H54 (cell line): ENCODE measurements around the gene OSBPL3.
"Not testable (repeated sequence)": the region's sequence is repeated elsewhere in the genome, so short reads cannot be mapped to it uniquely, and the experiment has no call there.

Experiments used
- DNase-seq: peaks from one replicate; pipeline ENCODE4 v3.0.0; 2011; ENCODE audit warnings: low spot score, mixed read lengths; ENCODE audit not compliant: insufficient read length
- FAIRE-seq: peaks from 3 replicates; lab custom pipeline; 2011; peaks lifted over from hg19 to GRCh38; lab: Jason Lieb, UNC
- POLR2A ChIP-seq: IDR thresholded peaks from 2 replicates; pipeline ENCODE4 v1.6.1; 2011; ENCODE audit warnings: low read depth, mild to moderate bottlenecking, low read length

Gene OSBPL3, protein sequence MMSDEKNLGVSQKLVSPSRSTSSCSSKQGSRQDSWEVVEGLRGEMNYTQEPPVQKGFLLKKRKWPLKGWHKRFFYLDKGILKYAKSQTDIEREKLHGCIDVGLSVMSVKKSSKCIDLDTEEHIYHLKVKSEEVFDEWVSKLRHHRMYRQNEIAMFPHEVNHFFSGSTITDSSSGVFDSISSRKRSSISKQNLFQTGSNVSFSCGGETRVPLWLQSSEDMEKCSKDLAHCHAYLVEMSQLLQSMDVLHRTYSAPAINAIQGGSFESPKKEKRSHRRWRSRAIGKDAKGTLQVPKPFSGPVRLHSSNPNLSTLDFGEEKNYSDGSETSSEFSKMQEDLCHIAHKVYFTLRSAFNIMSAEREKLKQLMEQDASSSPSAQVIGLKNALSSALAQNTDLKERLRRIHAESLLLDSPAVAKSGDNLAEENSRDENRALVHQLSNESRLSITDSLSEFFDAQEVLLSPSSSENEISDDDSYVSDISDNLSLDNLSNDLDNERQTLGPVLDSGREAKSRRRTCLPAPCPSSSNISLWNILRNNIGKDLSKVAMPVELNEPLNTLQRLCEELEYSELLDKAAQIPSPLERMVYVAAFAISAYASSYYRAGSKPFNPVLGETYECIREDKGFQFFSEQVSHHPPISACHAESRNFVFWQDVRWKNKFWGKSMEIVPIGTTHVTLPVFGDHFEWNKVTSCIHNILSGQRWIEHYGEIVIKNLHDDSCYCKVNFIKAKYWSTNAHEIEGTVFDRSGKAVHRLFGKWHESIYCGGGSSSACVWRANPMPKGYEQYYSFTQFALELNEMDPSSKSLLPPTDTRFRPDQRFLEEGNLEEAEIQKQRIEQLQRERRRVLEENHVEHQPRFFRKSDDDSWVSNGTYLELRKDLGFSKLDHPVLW

GRCh38 chr7:24979863-24980533 lies at the start of gene OSBPL3:
Gene OSBPL3, minus strand, starts transcription at chr7:24980178. Its CDS starts 87,706 bp downstream, at chr7:24892472.
- DNase-seq (peak; percentile 97), FAIRE-seq (peak; percentile 53)
- peak; percentile 74 for TF ChIP-seq POLR2A

DNA sequence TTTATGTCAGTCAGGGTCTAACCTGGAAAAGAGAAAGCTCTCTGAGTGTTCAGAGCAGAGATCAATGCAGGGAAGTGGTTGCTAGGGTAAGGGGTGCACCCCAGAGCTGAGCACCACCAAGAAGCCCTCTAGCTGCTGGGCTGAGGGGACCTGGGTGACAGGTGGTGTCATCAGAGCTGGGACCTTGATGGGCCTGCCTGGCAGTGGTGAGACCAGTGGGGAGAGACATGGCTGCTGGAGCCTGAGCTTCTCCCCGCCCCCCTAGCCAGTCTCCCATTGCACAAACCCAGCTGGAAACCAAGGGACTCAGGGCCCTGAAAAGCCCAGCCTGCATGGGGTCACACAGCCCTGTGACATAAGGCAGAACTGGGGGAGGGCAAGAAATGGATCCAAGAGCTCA lies 49.1 kb upstream of the OSBPL3 start:
- FAIRE-seq (no peak), DNase-seq (no peak)
- no peak for TF ChIP-seq POLR2A

- TF ChIP-seq POLR2A, result no peak
- DNase-seq, result no peak
- FAIRE-seq, result peak; percentile 11
Observed at GRCh38 chr7:25028370-25029021, 48.5 kb upstream of the OSBPL3 start.

GRCh38 chr7:25026156-25026555 lies 46.2 kb upstream of the OSBPL3 start:
- TF ChIP-seq POLR2A, result no peak
- FAIRE-seq (no peak), DNase-seq (no peak)

- peak; percentile 87 for DNase-seq
- FAIRE-seq, result peak; percentile 98
Observed at GRCh38 chr7:25025218-25025671, 45.3 kb upstream of the OSBPL3 start.

DNA sequence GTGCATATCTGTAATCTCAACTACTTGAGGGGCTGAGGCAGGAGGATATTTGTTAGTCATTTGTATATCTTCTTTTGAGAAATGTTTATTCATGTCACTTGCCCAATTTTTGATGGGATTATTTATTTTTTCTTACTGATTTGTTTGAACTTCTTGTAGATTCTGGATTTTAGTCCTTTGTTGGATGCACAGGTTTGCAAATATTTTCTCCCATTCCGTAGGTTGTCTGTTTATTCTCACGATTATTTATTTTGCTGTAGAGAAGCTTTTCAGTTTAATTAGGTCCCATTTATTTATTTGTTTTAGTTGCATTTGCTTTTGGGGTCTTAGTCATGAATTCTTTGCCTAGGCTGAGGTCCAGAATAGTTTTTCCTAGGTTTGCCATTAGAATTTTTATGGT lies 44.1 kb upstream of the OSBPL3 start:
- TF ChIP-seq POLR2A, result no peak
- DNase-seq, result no peak
- no peak for FAIRE-seq

More at GRCh38 chr7:25025218-25025671, 45.3 kb upstream of the OSBPL3 start:
- no peak for TF ChIP-seq POLR2A

- FAIRE-seq, DNase-seq: not testable (repeated sequence)
Observed at GRCh38 chr7:25017671-25018070, 37.7 kb upstream of the OSBPL3 start.

DNA sequence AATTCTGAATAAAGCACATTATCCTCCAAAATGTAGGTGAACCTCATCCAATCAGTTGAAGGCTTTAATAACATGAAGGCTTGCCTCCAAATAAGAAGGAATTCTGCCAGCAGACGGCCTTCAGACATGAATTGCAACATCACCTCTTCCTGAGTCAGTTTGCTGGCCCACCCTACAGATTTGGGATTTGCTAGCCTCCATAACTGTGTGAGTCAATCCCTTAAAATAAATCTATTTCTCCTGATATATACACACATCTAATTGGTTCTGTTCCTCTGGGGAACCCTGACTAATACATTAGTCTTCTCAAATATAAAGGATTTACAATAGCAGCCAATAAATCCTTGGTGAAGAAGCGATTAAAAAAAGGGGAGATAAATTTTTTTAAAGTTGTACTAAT lies 34.8 kb upstream of the OSBPL3 start:
- DNase-seq, result peak; percentile 70
- FAIRE-seq, result peak; percentile 84
- TF ChIP-seq POLR2A, result no peak

DNA sequence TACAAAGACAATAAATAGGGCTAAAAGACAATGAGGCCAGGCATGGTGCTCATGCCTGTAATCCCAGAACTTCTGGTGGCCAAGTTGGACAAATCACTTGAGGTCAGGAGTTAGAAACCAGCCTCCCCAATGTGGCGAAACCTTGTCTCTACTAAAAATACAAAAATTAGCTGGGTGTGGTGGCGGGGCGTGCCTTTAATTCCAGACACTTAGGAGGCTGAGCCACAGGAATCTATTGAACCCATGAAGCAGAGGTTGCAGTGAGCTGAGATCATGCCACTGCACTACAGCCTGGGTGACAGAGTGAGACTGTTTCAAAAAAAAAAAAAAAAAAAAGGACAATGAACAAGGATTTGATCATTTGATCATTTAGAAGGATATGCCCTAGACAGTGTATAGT lies 32.7 kb upstream of the OSBPL3 start:
- not testable (repeated sequence) for FAIRE-seq

GRCh38 chr7:25012254-25012653 lies 32.3 kb upstream of the OSBPL3 start:
- FAIRE-seq (no peak), DNase-seq (no peak)
- no peak for TF ChIP-seq POLR2A

More for the DNA sequence above, 32.7 kb upstream of the OSBPL3 start:
- DNase-seq, result not testable (repeated sequence)

DNA sequence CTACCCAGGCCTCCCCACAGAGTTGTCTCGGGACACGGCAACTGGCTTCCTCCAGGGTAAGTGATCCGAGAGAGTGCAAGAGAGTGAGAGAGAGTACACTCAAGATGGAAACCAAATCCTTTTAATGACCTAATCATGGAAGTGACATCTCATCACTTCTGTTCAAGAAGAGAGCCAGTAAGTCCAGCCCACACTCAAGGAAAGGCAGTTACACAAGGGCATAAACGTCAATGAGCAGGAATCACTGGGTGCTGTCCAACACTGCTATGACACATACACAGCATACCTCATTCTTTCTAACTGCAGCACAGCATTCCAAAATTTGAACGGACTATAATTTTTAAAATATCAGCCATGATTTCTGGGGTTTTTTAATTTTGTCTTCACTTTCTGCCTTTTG lies 29.3 kb upstream of the OSBPL3 start:
- FAIRE-seq (peak; percentile 98), DNase-seq (peak; percentile 71)
- no peak for TF ChIP-seq POLR2A

DNA sequence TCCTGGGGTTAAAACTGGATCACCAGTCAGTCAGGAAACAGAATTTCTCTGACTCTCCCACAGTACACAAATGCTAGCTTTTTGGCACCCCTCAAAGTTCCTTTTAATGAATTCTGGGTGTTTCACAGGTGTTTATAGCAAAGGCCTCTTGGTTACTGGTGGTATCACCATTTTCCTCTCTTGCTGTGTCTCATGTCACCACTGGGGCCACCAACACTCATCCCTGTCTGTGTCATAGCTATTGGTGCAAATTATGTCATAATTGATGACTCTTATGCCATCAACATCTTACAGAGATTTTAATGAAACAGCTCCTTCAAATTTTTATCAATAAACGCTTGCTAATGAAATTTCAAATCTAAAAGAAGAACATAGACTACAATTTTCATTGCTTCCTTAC lies 27.7 kb upstream of the OSBPL3 start:
- FAIRE-seq (no peak), DNase-seq (no peak)
- no peak for TF ChIP-seq POLR2A

DNA sequence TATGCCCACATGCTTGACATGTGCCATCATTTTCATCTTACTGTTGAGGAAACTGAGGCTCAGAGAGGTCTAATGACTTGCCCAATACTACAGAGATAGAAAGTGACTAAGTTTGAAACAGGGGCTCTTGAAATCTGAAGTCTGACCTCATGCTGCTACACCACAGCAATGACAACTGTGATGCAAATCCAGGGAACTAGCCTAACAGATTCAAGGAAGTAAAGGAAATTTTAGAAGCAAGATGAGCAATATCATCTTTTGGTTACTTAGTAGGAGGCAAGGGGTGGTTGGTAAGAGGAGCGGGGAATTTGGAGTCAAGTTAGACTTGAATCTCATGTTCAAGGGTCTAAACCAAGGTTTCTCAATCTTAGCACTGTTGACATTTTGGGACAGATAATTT lies 26.3 kb upstream of the OSBPL3 start:
- DNase-seq (no peak), FAIRE-seq (no peak)
- TF ChIP-seq POLR2A, result no peak
